Erythroblast (primary cell): Measurements from ENCODE around the gene NFX1.
"Not testable (repeated sequence)": the region's sequence is repeated elsewhere in the genome, so short reads cannot be mapped to it uniquely, and the experiment has no call there.

Experiments used
- GATA1 ChIP-seq: IDR thresholded peaks from 2 replicates; pipeline ENCODE4 v1.6.1; 2011; ENCODE audit warnings: low read depth, mild to moderate bottlenecking, control low read depth, low read length, moderate library complexity
- POLR2A ChIP-seq: IDR thresholded peaks from 2 replicates; pipeline ENCODE4 v1.6.1; 2011; ENCODE audit warnings: mild to moderate bottlenecking, low read length

DNA sequence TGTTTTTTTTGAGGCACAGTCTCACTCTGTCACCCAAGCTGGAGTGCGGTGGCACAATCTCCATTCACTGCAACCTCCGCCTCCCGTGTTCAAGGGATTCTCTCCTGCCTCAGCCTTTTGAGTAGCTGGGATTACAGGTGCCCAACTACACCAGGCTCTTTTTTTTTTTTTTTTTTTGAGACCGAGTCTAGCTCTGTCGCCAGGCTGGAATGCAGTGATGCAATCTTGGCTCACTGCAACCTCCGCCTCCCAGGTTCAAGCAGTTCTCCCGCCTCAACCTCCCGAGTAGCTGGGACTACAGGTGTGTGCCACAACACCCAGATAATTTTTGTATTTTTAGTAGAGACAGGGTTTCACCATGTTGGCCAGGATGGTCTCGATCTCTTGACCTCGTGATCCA is 92.1 kb downstream of the NFX1 start:
- TF ChIP-seq POLR2A, GATA1: not testable (repeated sequence)
